Neural progenitor cell (in vitro differentiated cells): ENCODE results near the gene GET3.

ENCODE experiments used
- CTCF ChIP-seq: fragments of 200-600 bp; sonication (generic); IDR thresholded peaks from 2 replicates; pipeline ENCODE4 v1.5.1; 2017; ENCODE audit warnings: antibody characterized with exemption, mild to moderate bottlenecking
- EZH2 ChIP-seq: fragments of 200-600 bp; sonication (generic); IDR thresholded peaks from 2 replicates; pipeline ENCODE4 v1.6.1; 2017; ENCODE audit warnings: antibody characterized with exemption, mild to moderate bottlenecking, moderate library complexity
- EZH2phosphoT487 ChIP-seq: fragments of 200-600 bp; sonication (generic); IDR thresholded peaks from 2 replicates; pipeline ENCODE4 v1.6.1; 2017; ENCODE audit warnings: antibody characterized with exemption

GRCh38 chr19:12757544-12758274 is 20.4 kb downstream of the GET3 start:
- TF ChIP-seq CTCF (peak; percentile 92), EZH2 (no peak), EZH2phosphoT487 (no peak)
